ENCODE measurements around the gene RNF135.

The RNF135 gene

DNA sequence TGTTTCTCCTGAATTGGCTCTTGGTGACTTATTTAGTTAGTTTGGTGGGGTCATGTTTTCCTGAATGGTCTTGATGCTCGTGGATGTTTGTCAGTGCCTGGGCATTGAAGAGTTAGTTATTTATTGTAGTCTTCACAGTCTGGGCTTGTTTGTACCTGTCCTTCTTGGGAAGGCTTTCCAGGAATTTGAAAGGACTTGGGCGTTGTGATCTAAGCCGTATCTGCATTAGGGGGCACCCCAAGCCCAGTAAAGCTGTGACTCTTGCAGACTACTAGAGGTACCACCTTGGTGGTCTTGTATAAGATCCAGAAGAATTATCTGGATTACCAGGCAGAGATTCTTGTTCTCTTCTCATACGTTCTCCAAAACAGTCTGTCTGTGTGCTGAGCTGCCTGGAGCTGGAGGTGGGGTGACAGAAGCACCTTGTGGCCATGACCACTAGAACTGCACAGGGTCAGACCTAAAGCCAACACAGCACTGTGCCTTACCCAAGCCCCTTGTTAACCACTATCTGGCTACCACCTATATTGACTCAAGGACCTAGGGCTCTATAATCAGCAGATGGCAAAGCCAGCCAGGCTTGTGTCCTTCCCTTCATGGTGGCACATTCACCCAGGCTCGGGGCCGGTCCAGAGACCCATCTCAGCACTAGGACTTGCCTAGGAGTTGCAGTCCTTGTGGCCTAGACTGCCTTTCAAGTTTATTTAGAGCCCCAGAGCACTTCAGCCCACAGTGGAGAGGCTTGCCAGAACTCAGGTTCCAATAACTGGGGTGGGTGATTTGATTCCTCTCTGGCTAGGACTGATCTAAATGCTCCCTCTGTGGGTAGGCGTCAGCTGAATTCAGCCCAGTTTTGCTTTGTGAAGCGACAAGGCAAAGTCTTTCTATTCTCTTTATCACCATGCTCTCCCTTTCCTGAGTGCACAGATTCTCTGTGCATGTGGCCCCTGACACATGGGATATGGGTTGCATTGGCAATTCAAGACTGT lies 11.0 kb downstream of the RNF135 start:
- H3K27me3 ChIP-seq (ENCODE audit: insufficient read depth, low read length), result no peaks in the 10 kb centered on the region
- 76% methylated on average over 8 of the region's 8 CpGs for WGBS
- 0 out of 2 replicates have a peak, but pooled peaks cover 10% of the 10 kb centered on the region for H3K36me3 ChIP-seq (ENCODE audit: insufficient read depth, low read length)
- H3K4me1 ChIP-seq (ENCODE audit: insufficient read depth, low read length), result no peaks in the 10 kb centered on the region
- no peaks in the 10 kb centered on the region for H3K9me3 ChIP-seq (ENCODE audit: insufficient read depth, low read depth, low read length)
- no peak overlapping the region for H3K27ac ChIP-seq (ENCODE audit: low read depth, low read length)
- no peak overlapping the region for H3K4me3 ChIP-seq (ENCODE audit: low read length)
- H3K9ac ChIP-seq (ENCODE audit: low read depth, low read length), result no peak overlapping the region

- 0 out of 2 replicates have a peak, but pooled peaks cover 10% of the 10 kb centered on the region for H3K36me3 ChIP-seq (ENCODE audit: insufficient read depth, low read length)
- H3K27me3 ChIP-seq (ENCODE audit: insufficient read depth, low read length), result no peaks in the 10 kb centered on the region
- no peak overlapping the region for H3K27ac ChIP-seq (ENCODE audit: low read depth, low read length)
- no peaks in the 10 kb centered on the region for H3K4me1 ChIP-seq (ENCODE audit: insufficient read depth, low read length)
- no peak overlapping the region for H3K9ac ChIP-seq (ENCODE audit: low read depth, low read length)
- no peak overlapping the region for H3K4me3 ChIP-seq (ENCODE audit: low read length)
- WGBS, result 97% methylated on average over 1 of the region's 1 CpG
- H3K9me3 ChIP-seq (ENCODE audit: insufficient read depth, low read depth, low read length), result no peaks in the 10 kb centered on the region
Measured at GRCh38 chr17:30982855-30983254, 12.0 kb downstream of the RNF135 start.

DNA sequence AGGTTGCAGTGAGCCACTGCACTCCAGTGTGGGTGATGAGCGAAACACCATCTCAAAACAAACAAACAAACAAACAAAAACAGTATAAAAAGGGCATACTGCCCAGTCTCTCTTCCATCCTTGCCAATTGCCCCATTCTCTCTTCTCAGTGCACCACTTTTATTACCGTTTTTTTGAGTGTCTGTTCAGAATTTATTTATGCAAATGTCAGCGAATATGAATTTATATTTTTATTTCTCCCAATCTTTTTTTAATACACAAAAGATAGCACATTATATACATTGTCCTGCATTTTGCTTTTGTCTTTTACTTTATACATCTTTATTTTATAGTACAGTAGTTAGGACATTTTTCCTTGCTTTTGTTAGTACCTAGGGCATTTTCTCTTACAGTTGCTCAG lies 19.6 kb downstream of the RNF135 start:
- Histone ChIP-seq H3K36me3 (ENCODE audit: insufficient read depth, low read length) (0 out of 2 replicates have a peak, but pooled peaks cover 9% of the 10 kb centered on the region), H3K4me3 (ENCODE audit: low read length) (no peak overlapping the region), H3K4me1 (ENCODE audit: insufficient read depth, low read length) (no peaks in the 10 kb centered on the region), H3K9me3 (ENCODE audit: insufficient read depth, low read depth, low read length) (no peaks in the 10 kb centered on the region), H3K27me3 (ENCODE audit: insufficient read depth, low read length) (no peaks in the 10 kb centered on the region), H3K27ac (ENCODE audit: low read depth, low read length) (no peak overlapping the region), H3K9ac (ENCODE audit: low read depth, low read length) (no peak overlapping the region)
- WGBS, result 98% methylated on average over 2 of the region's 3 CpGs

DNA sequence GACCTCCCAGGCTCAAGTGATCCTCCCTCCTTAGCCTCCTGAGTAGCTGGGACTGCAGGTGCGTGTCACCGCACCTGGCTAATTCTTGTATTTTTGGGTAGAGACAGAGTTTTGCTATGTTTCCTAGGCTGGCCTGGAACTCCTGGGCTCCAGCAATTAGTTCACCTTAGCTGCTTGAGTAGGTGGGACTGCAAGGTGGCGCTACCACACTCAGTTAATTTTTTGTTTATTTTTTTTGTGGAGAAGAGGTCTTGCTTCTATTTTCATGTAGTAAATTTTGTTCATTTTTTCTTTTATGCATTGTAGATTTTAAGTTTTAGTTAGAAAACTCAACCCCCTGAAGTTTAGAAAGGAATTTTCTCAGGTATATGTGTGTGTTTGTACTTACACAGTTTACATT lies 21.7 kb downstream of the RNF135 start:
- Histone ChIP-seq H3K27me3 (ENCODE audit: insufficient read depth, low read length) (no peaks in the 10 kb centered on the region), H3K9me3 (ENCODE audit: insufficient read depth, low read depth, low read length) (no peaks in the 10 kb centered on the region), H3K4me1 (ENCODE audit: insufficient read depth, low read length) (no peaks in the 10 kb centered on the region), H3K9ac (ENCODE audit: low read depth, low read length) (no peak overlapping the region), H3K4me3 (ENCODE audit: low read length) (no peak overlapping the region), H3K36me3 (ENCODE audit: insufficient read depth, low read length) (peaks cover 17% of the 10 kb centered on the region; the same call in 1 of the 2 replicates), H3K27ac (ENCODE audit: low read depth, low read length) (no peak overlapping the region)
- WGBS, result 95% methylated on average over 3 of the region's 3 CpGs

DNA sequence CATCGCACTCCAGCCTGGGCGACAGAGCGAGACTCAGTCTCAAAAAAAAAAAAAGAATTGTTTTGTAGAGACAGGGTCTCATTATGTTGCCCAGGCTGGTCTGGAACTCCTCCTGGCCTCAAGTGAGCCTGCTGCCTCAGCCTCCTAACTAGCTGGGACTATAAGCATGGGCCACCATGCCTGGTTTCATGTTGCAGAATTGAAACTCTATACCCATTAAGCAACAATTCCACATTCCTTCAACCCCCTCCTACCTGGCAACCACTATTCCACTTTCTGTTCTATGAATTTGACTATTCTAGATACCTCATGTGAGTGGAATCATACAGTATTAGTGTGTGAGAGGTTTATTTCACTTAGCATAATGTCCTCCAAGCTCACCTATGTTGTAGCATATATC lies 24.5 kb downstream of the RNF135 start:
- 96% methylated on average over 3 of the region's 3 CpGs for WGBS
- no peak overlapping the region for H3K27ac ChIP-seq (ENCODE audit: low read depth, low read length)
- H3K36me3 ChIP-seq (ENCODE audit: insufficient read depth, low read length), result peaks cover 27% of the 10 kb centered on the region; the same call in 1 of the 2 replicates

GRCh38 chr17:30996486-30996885 lies 25.6 kb downstream of the RNF135 start:
- H3K9me3 ChIP-seq (ENCODE audit: insufficient read depth, low read depth, low read length), result no peaks in the 10 kb centered on the region
- no peaks in the 10 kb centered on the region for H3K27me3 ChIP-seq (ENCODE audit: insufficient read depth, low read length)
- peaks cover 27% of the 10 kb centered on the region; the same call in 1 of the 2 replicates for H3K36me3 ChIP-seq (ENCODE audit: insufficient read depth, low read length)
- no peak overlapping the region for H3K9ac ChIP-seq (ENCODE audit: low read depth, low read length)
- no peak overlapping the region for H3K27ac ChIP-seq (ENCODE audit: low read depth, low read length)
- WGBS, result 96% methylated on average over 3 of the region's 3 CpGs
- no peak overlapping the region for H3K4me3 ChIP-seq (ENCODE audit: low read length)
- H3K4me1 ChIP-seq (ENCODE audit: insufficient read depth, low read length), result no peaks in the 10 kb centered on the region

More for the DNA sequence above, 24.5 kb downstream of the RNF135 start:
- Histone ChIP-seq H3K4me3 (ENCODE audit: low read length) (no peak overlapping the region), H3K27me3 (ENCODE audit: insufficient read depth, low read length) (no peaks in the 10 kb centered on the region), H3K9ac (ENCODE audit: low read depth, low read length) (no peak overlapping the region), H3K9me3 (ENCODE audit: insufficient read depth, low read depth, low read length) (no peaks in the 10 kb centered on the region), H3K4me1 (ENCODE audit: insufficient read depth, low read length) (no peaks in the 10 kb centered on the region)

DNA sequence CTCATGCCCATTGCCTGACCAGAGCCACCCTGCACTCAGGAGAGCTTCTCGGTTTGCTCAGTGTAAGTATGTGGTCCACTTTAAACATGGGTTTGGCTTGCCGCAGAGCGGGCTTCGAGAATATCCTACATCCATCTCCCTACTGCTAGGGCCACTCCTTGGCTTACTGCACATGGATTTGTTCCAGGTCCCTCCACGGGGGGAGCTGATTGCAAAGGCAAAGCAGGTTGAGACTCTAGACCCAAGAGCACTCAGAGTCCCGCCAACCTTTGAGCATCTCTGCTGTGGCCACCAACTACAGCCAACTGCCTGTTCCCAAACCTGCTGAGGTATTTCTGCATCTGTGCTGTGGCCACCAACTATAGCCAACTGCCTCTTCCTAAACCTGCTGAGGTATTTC lies 26.4 kb downstream of the RNF135 start:
- H3K27ac ChIP-seq (ENCODE audit: low read depth, low read length), result no peak overlapping the region
- H3K36me3 ChIP-seq (ENCODE audit: insufficient read depth, low read length), result peaks cover 27% of the 10 kb centered on the region
- no peak overlapping the region for H3K4me3 ChIP-seq (ENCODE audit: low read length)
- H3K4me1 ChIP-seq (ENCODE audit: insufficient read depth, low read length), result no peaks in the 10 kb centered on the region
- no peaks in the 10 kb centered on the region for H3K27me3 ChIP-seq (ENCODE audit: insufficient read depth, low read length)
- no peak overlapping the region for H3K9ac ChIP-seq (ENCODE audit: low read depth, low read length)
- H3K9me3 ChIP-seq (ENCODE audit: insufficient read depth, low read depth, low read length), result no peaks in the 10 kb centered on the region
- 95% methylated on average over 6 of the region's 6 CpGs for WGBS

GRCh38 chr17:30997842-30998241 lies 27.0 kb downstream of the RNF135 start:
- Histone ChIP-seq H3K27me3 (ENCODE audit: insufficient read depth, low read length) (no peaks in the 10 kb centered on the region), H3K27ac (ENCODE audit: low read depth, low read length) (no peak overlapping the region), H3K4me3 (ENCODE audit: low read length) (no peak overlapping the region), H3K9ac (ENCODE audit: low read depth, low read length) (no peak overlapping the region), H3K9me3 (ENCODE audit: insufficient read depth, low read depth, low read length) (no peaks in the 10 kb centered on the region), H3K36me3 (ENCODE audit: insufficient read depth, low read length) (peaks cover 27% of the 10 kb centered on the region), H3K4me1 (ENCODE audit: insufficient read depth, low read length) (no peaks in the 10 kb centered on the region)
- 97% methylated on average over 5 of the region's 5 CpGs for WGBS

GRCh38 chr17:31002047-31002446 lies 31.2 kb downstream of the RNF135 start:
- no peak overlapping the region for H3K9ac ChIP-seq (ENCODE audit: low read depth, low read length)
- 92% methylated on average over 7 of the region's 7 CpGs for WGBS

DNA sequence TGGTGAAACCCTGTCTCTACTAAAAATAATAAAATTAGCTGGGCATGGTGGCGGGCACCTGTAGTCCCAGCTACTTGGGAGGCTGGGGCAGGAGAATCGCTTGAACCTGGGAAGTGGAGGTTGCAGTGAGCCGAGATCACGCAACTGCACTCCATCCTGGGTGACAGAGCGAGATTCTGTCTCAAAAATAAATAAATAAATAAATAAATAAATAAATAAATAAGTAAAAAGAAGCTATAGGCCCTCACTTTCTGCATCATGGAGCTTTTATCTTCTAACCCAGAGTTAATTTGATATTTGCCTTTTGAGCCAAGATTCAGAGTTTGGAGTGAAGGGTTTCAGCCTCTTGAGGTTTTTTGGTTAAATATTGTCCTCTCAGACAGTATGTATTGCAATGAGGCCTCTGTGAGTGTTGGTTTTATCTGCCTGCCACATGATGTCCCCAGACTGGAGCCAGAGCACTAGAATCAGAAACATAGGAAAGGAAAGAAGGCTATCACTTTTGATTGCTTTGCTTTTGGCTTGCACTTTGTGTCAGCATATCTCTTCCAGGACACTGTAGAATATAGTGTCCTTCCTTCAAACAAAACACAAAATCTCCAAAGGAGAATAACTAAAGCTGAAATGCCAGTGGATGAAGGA lies 32.5 kb downstream of the RNF135 start:
- peaks cover 6% of the 10 kb centered on the region for H3K36me3 ChIP-seq (ENCODE audit: insufficient read depth, low read length)
- no peak overlapping the region for H3K4me3 ChIP-seq (ENCODE audit: low read length)
- H3K9ac ChIP-seq (ENCODE audit: low read depth, low read length), result no peak overlapping the region
- H3K27ac ChIP-seq (ENCODE audit: low read depth, low read length), result no peak overlapping the region
- H3K27me3 ChIP-seq (ENCODE audit: insufficient read depth, low read length), result peaks cover 12% of the 10 kb centered on the region
- no peaks in the 10 kb centered on the region for H3K9me3 ChIP-seq (ENCODE audit: insufficient read depth, low read depth, low read length)
- H3K4me1 ChIP-seq (ENCODE audit: insufficient read depth, low read length), result no peaks in the 10 kb centered on the region
- WGBS, result 100% methylated on average over 2 of the region's 5 CpGs

More at GRCh38 chr17:31002047-31002446, 31.2 kb downstream of the RNF135 start:
- Histone ChIP-seq H3K4me1 (ENCODE audit: insufficient read depth, low read length) (no peaks in the 10 kb centered on the region), H3K27ac (ENCODE audit: low read depth, low read length) (no peak overlapping the region), H3K4me3 (ENCODE audit: low read length) (no peak overlapping the region), H3K9me3 (ENCODE audit: insufficient read depth, low read depth, low read length) (no peaks in the 10 kb centered on the region), H3K36me3 (ENCODE audit: insufficient read depth, low read length) (peaks cover 16% of the 10 kb centered on the region), H3K27me3 (ENCODE audit: insufficient read depth, low read length) (no peaks in the 10 kb centered on the region)

- H3K4me1 ChIP-seq (ENCODE audit: insufficient read depth, low read length), result no peaks in the 10 kb centered on the region
- H3K36me3 ChIP-seq (ENCODE audit: insufficient read depth, low read length), result no peaks in the 10 kb centered on the region; the same call in 1 of the 2 replicates
- no peak overlapping the region for H3K27ac ChIP-seq (ENCODE audit: low read depth, low read length)
- H3K27me3 ChIP-seq (ENCODE audit: insufficient read depth, low read length), result peaks cover 21% of the 10 kb centered on the region
- 100% methylated on average over 2 of the region's 2 CpGs for WGBS
- no peak overlapping the region for H3K4me3 ChIP-seq (ENCODE audit: low read length)
- H3K9me3 ChIP-seq (ENCODE audit: insufficient read depth, low read depth, low read length), result no peaks in the 10 kb centered on the region
- no peak overlapping the region for H3K9ac ChIP-seq (ENCODE audit: low read depth, low read length)
Measured at GRCh38 chr17:31004160-31004559, 33.3 kb downstream of the RNF135 start.
